ENCODE results near the gene FES.

GRCh38 chr15:90901175-90902039 lies 17.1 kb downstream of the FES start:
- no peak for TF ChIP-seq CTCF (IDR thresholded peaks at IDR 0.05)
- no peak for TF ChIP-seq POLR2A (IDR thresholded peaks at IDR 0.05)
